Neuron (in vitro differentiated cells): ENCODE measurements around the gene LEF1.
A peak's percentile ranks its signal among the peaks of the same experiment; 100 is the strongest.

Experiments used
- H2AFZ ChIP-seq: one replicate; pipeline ENCODE4 v1.6.1; 2013; ENCODE audit warnings: low read depth, mild to moderate bottlenecking, inconsistent platforms, low read length, moderate library complexity
- H3K27me3 ChIP-seq: one replicate; pipeline ENCODE4 v1.6.1; 2013; ENCODE audit warnings: low read length; ENCODE audit not compliant: insufficient read depth
- H3K36me3 ChIP-seq: one replicate; pipeline ENCODE4 v1.6.1; 2013; ENCODE audit warnings: low read length; ENCODE audit not compliant: insufficient read depth
- H3K4me1 ChIP-seq: one replicate; pipeline ENCODE4 v1.6.1; 2013; ENCODE audit warnings: low read length; ENCODE audit not compliant: insufficient read depth
- H3K4me3 ChIP-seq: 2 replicates; pipeline ENCODE4 v1.5.1; 2013; ENCODE audit warnings: mild to moderate bottlenecking, low read length, moderate library complexity
- H3K9me3 ChIP-seq: one replicate; pipeline ENCODE4 v1.6.1; 2013; ENCODE audit warnings: low read length

Gene LEF1

GRCh38 chr4:108172753-108173598 lies 4.2 kb upstream of the LEF1 start:
- no peaks in the 10 kb centered on the region for H3K9me3 ChIP-seq
- peaks cover 15% of the 10 kb centered on the region for H3K4me1 ChIP-seq
- peak overlapping the region; percentile 87 for H2AFZ ChIP-seq
- no peaks in the 10 kb centered on the region for H3K36me3 ChIP-seq
- peaks cover 34% of the 10 kb centered on the region for H3K27me3 ChIP-seq
- H3K4me3 ChIP-seq = peak overlapping the region; percentile 61

DNA sequence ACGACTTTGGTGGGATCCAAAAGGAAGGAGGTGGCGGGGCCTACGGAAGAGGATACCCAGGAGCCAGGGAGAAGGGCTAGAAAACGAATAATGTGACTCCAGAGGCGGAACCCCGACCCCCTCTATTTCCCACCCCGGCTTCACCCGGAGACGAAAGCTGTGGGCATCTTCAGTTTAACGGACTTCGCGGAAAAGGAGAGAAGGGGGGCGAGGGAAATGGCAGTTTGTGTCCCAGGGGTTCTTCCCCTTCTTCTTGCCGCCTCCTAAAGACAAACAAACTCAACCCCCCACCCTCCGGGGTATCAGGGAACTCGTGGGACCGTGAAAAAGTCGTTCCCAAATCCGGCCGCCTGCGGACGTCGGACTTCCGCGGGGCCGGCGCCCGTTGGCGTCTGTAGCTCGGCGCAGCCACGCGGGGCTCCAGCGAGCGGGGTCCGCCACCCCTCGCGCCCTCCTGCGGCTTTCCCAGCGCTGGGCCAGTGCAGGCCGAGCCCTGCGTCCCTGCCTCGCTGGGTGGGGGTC lies 3.6 kb upstream of the LEF1 start:
- Histone ChIP-seq H3K4me3 (peak overlapping the region; percentile 61), H3K9me3 (no peaks in the 10 kb centered on the region), H3K27me3 (peaks cover 34% of the 10 kb centered on the region), H3K4me1 (peaks cover 15% of the 10 kb centered on the region), H2AFZ (peak overlapping the region; percentile 87), H3K36me3 (no peaks in the 10 kb centered on the region)

GRCh38 chr4:108171339-108172230 lies 2.9 kb upstream of the LEF1 start:
- Histone ChIP-seq H2AFZ (no peak overlapping the region), H3K36me3 (no peaks in the 10 kb centered on the region), H3K4me3 (no peak overlapping the region), H3K4me1 (peaks cover 15% of the 10 kb centered on the region), H3K27me3 (peaks cover 34% of the 10 kb centered on the region), H3K9me3 (no peaks in the 10 kb centered on the region)

GRCh38 chr4:108170631-108171338 lies 2.1 kb upstream of the LEF1 start:
- Histone ChIP-seq H2AFZ (no peak overlapping the region), H3K27me3 (peaks cover 34% of the 10 kb centered on the region), H3K4me3 (no peak overlapping the region), H3K36me3 (no peaks in the 10 kb centered on the region), H3K4me1 (peaks cover 23% of the 10 kb centered on the region), H3K9me3 (no peaks in the 10 kb centered on the region)

DNA sequence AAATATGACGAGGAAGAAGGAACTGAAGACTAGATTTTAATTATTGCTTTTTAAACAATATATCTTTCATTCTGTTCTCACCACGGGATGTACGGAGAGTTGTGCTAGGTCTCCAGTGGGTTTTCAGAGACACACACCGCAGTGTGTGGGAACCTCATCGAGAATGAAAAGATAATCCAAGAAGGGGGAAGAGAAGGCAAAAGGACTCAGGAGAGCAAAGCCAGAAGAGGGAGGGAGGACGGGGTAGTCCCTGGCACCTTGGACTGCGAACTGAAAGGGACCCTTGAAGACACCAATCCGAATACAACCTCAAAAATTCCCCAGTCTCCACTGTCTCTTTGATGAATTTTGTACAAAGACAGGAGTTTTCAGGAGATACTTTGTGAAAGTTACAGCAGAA lies 932 bp upstream of the LEF1 start:
- no peaks in the 10 kb centered on the region for H3K9me3 ChIP-seq
- peaks cover 34% of the 10 kb centered on the region for H3K27me3 ChIP-seq
- H3K36me3 ChIP-seq = no peaks in the 10 kb centered on the region
- H2AFZ ChIP-seq = no peak overlapping the region
- H3K4me3 ChIP-seq = peak overlapping the region; percentile 90
- peaks cover 28% of the 10 kb centered on the region for H3K4me1 ChIP-seq

GRCh38 chr4:108168160-108168670 lies 517 bp downstream of the LEF1 start:
- peaks cover 22% of the 10 kb centered on the region for H3K4me1 ChIP-seq
- peaks cover 3% of the 10 kb centered on the region for H3K36me3 ChIP-seq
- H3K27me3 ChIP-seq = peaks cover 34% of the 10 kb centered on the region
- peak overlapping the region; percentile 90 for H3K4me3 ChIP-seq
- H2AFZ ChIP-seq = peak overlapping the region; percentile 99
- no peaks in the 10 kb centered on the region for H3K9me3 ChIP-seq

DNA sequence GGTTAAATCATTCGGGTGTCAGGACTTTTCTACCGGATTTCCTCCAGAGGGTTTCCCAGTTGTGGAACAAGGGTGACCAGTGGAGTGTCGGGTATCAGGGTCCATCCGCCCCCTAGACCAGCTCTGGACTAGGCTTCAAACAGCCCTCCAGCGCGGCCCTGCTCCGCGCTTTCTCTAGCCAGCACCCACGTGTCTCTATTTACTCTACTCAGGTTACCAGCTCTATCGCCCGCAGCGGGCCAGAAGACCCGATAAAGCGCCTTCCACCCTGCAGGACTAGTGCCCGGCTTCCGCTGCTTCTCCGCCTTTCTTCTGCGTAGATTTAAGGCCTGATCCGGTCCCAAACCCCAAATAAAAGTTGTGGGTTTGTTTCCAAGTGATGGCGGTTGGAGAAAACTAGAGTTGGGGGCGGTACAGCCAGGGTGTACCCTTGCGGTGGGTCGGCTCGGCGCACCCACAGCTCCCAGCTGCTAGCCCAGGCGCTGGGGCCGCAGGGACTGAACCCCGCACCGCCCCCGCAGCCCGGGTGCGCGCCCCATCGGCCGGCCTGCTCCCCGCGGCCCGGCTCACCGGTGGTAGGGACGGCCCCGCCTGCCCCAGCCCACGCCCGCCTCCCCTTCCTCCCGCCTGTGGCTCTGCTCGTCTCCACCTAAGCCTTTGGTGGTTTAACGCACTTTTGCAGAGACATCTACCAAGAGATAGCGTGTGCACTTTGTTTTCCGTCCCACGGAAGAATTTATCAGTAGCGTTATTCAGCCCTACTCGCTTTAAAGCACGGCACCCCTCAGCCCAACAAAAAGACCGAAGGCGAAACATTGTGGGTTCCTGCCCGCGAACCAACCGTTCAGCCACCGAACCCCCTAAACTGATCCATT lies 2.1 kb downstream of the LEF1 start:
- peaks cover 12% of the 10 kb centered on the region for H3K36me3 ChIP-seq
- peaks cover 22% of the 10 kb centered on the region for H3K27me3 ChIP-seq
- peak overlapping the region; percentile 90 for H3K4me3 ChIP-seq
- no peaks in the 10 kb centered on the region for H3K9me3 ChIP-seq
- H3K4me1 ChIP-seq = peaks cover 21% of the 10 kb centered on the region
- H2AFZ ChIP-seq = peak overlapping the region; percentile 99

DNA sequence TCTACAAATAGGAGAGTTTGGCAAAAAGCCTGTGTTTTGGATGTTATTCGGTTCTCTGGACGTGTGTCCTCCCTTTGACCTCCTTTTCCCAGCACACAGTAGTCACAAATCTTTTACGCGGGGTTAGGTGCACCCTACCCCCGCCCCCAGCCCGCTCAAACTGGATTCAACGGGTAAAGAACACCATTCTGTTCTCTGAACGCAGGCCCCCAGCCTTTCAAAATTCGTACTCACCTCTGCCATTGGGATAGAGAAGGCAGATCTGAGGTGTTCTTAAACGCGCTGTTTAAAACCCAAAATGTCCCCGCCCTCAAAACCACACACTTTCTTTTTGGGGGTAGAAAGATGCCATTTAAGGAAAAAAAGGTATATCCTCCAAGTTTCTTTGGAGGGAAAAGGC lies 2.7 kb downstream of the LEF1 start:
- Histone ChIP-seq H3K27me3 (peaks cover 15% of the 10 kb centered on the region), H3K9me3 (no peaks in the 10 kb centered on the region), H3K36me3 (peaks cover 12% of the 10 kb centered on the region), H3K4me3 (peak overlapping the region; percentile 90), H2AFZ (peak overlapping the region; percentile 99), H3K4me1 (peaks cover 19% of the 10 kb centered on the region)

DNA sequence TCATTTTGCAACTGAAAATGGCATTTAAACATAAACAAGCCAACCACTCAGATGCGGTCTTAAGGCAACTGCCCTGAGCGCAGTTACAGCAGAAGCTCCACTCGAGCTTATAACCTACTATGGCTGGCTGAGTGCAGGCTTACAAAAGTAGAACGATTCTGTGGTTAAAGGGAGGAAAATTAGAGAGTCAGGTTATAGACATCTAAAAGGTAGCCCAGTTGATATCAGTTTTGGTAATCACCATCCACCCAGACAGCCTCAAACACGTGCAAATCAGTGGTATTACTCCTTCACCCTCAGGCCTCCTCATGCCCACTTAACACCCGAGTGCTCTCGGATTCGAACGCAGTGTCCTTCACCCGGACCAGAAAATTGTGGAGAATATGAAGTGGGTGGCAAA lies 3.1 kb downstream of the LEF1 start:
- peaks cover 19% of the 10 kb centered on the region for H3K4me1 ChIP-seq
- peak overlapping the region; percentile 90 for H3K4me3 ChIP-seq
- H3K9me3 ChIP-seq = no peaks in the 10 kb centered on the region
- H3K36me3 ChIP-seq = peaks cover 12% of the 10 kb centered on the region
- peak overlapping the region; percentile 99 for H2AFZ ChIP-seq
- H3K27me3 ChIP-seq = peaks cover 11% of the 10 kb centered on the region

- Histone ChIP-seq H3K9me3 (no peaks in the 10 kb centered on the region), H2AFZ (no peak overlapping the region), H3K4me1 (peaks cover 13% of the 10 kb centered on the region), H3K27me3 (no peaks in the 10 kb centered on the region), H3K4me3 (no peak overlapping the region), H3K36me3 (peaks cover 12% of the 10 kb centered on the region)
Observed at GRCh38 chr4:108163351-108163750, 5.4 kb downstream of the LEF1 start.

GRCh38 chr4:108160741-108161352 lies 7.9 kb downstream of the LEF1 start:
- Histone ChIP-seq H2AFZ (no peak overlapping the region), H3K36me3 (peaks cover 12% of the 10 kb centered on the region), H3K9me3 (no peaks in the 10 kb centered on the region), H3K27me3 (no peaks in the 10 kb centered on the region), H3K4me1 (peaks cover 6% of the 10 kb centered on the region), H3K4me3 (no peak overlapping the region)
